MM.1S (cell line): ENCODE results near the gene PLA2G15.

ENCODE experiments used
- CTCF ChIP-seq: fragments of 300-600 bp; sonication (generic); IDR thresholded peaks from 2 replicates; pipeline ENCODE4 v1.5.1; 2016; ENCODE audit warnings: antibody characterized with exemption, low read length, mixed read lengths
- EZH2 ChIP-seq: fragments of 300-600 bp; sonication (generic); optimal IDR thresholded peaks from 2 replicates; pipeline ENCODE3; 2017; ENCODE audit warnings: low read depth, mild to moderate bottlenecking, antibody characterized with exemption, low read length, mixed read lengths
- EZH2phosphoT487 ChIP-seq: fragments of 300-600 bp; sonication (generic); IDR thresholded peaks from 2 replicates; pipeline ENCODE4 v1.6.1; 2018; ENCODE audit warnings: antibody characterized with exemption, low read length

- TF ChIP-seq CTCF (no peak), EZH2phosphoT487 (no peak), EZH2 (no peak)
These were observed 51.1 kb downstream of the PLA2G15 start for GRCh38 chr16:68296291-68296690.
